A549 (cell line): ENCODE results near the gene NTRK2. TPM values are rescaled to one million over a fixed set of nuclear protein-coding genes. Genes with fewer than 3 reads are reported as not detected.

Source experiments
- ATAC-seq, 2 experiments: fragments of 200-7000 bp in 1 of 2; fragments of >200 bp in 1 of 2; cut with Nextera tagmentation in 1 of 2; cut with Tn5 transposase in 1 of 2; 3 replicates each; pipeline versions ENCODE4 v1.8.0 to v1.9.1; 2018 to 2020; ENCODE audit warnings: mild to moderate bottlenecking in 1 of 2, moderate library complexity in 1 of 2
- CTCF ChIA-PET: fragments of 300-600 bp; sonication (Branson Sonifier 250); formaldehyde crosslinking; extraction: SDS; loops from one replicate; lab custom pipeline; 2021; ENCODE audit warnings: antibody characterized with exemption, inconsistent platforms; lab: Yijun Ruan, JAX
- POLR2A ChIA-PET: fragments of 350-600 bp; formaldehyde crosslinking; extraction: SDS; loops from one replicate; lab custom pipeline; 2021; ENCODE audit warnings: antibody characterized with exemption, inconsistent platforms; lab: Yijun Ruan, JAX
- DNase-seq, 2 experiments: peaks; one replicate each; pipeline versions ENCODE4 v3.0.0 to v3.0.0-alpha.2; 2011 to 2016; ENCODE audit warnings: low read depth in 1 of 2, low spot score in 1 of 2
- FAIRE-seq: peaks from 2 replicates; lab custom pipeline; 2011; peaks lifted over from hg19 to GRCh38; lab: Jason Lieb, UNC
- H3K27ac ChIP-seq, 2 experiments: fragments of >200 bp; sonication (Bioruptor Twin); formaldehyde crosslinking; 3 replicates each; pipeline ENCODE4 v1.5.1; 2016 to 2017
- H3K4me1 ChIP-seq: fragments of >200 bp; sonication (Bioruptor Twin); formaldehyde crosslinking; 3 replicates; pipeline ENCODE4 v1.6.1; 2016
- H3K4me2 ChIP-seq: fragments of >200 bp; sonication (Bioruptor Twin); formaldehyde crosslinking; 3 replicates; pipeline ENCODE4 v1.6.1; 2016
- H3K4me3 ChIP-seq: fragments of >200 bp; sonication (Bioruptor Twin); formaldehyde crosslinking; 3 replicates; pipeline ENCODE4 v1.5.1; 2016
- H3K9me3 ChIP-seq: fragments of >200 bp; sonication (Bioruptor Twin); formaldehyde crosslinking; 3 replicates; pipeline ENCODE4 v1.6.1; 2016
- CEBPB ChIP-seq, 2 experiments: fragments of >200 bp in 1 of 2; sonication (Bioruptor Twin) in 1 of 2; formaldehyde crosslinking in 1 of 2; IDR thresholded peaks; 2 replicates each; pipeline ENCODE4 v1.6.1; 2012 to 2016
- GATA3 ChIP-seq: IDR thresholded peaks from 2 replicates; pipeline ENCODE4 v1.6.1; 2012; ENCODE audit warnings: borderline replicate concordance
- JUNB ChIP-seq: fragments of >200 bp; sonication (Bioruptor Twin); formaldehyde crosslinking; IDR thresholded peaks from 2 replicates; pipeline ENCODE4 v1.6.1; 2016
- KDM1A ChIP-seq: fragments of 200-600 bp; sonication (generic); IDR thresholded peaks from 2 replicates; pipeline ENCODE4 v1.6.1; 2016; ENCODE audit warnings: low read depth, mild to moderate bottlenecking
- MAZ ChIP-seq: fragments of 150-350 bp; IDR thresholded peaks from 2 replicates; pipeline ENCODE4 v1.6.1; 2014; ENCODE audit warnings: antibody characterized with exemption, low read depth, low read length, borderline replicate concordance
- MYC ChIP-seq: IDR thresholded peaks from 2 replicates; pipeline ENCODE4 v1.6.1; 2012; ENCODE audit warnings: mild to moderate bottlenecking, inconsistent platforms, low read length, improper control_type of control experiment, borderline replicate concordance
- NR3C1 ChIP-seq: fragments of >200 bp; sonication (Bioruptor Twin); formaldehyde crosslinking; IDR thresholded peaks from 3 replicates; pipeline ENCODE4 v1.6.1; 2017
- POLR2A ChIP-seq: IDR thresholded peaks from 2 replicates; pipeline ENCODE4 v1.6.1; 2012; ENCODE audit warnings: mild to moderate bottlenecking, low read length
- POLR2AphosphoS2 ChIP-seq: conservative IDR thresholded peaks from 2 replicates; pipeline ENCODE4 v1.6.1; 2012; ENCODE audit warnings: low read length, improper control_type of control experiment, inconsistent platforms
- RAD21 ChIP-seq, 2 experiments: fragments of >200 bp in 1 of 2; sonication (Bioruptor Twin) in 1 of 2; formaldehyde crosslinking in 1 of 2; IDR thresholded peaks in 1 of 2; conservative IDR thresholded peaks in 1 of 2; 2 replicates in 1 of 2; 3 replicates in 1 of 2; pipeline ENCODE4 v1.6.1; 2012 to 2018; ENCODE audit warnings: inconsistent platforms in 1 of 2
- RNF2 ChIP-seq: fragments of 200-600 bp; sonication (generic); IDR thresholded peaks from 2 replicates; pipeline ENCODE4 v1.6.1; 2016; ENCODE audit warnings: low read depth, mild to moderate bottlenecking, antibody characterized with exemption, moderate library complexity, borderline replicate concordance
- SREBF2 ChIP-seq: fragments of 450-650 bp; IDR thresholded peaks from 2 replicates; pipeline ENCODE4 v1.6.1; 2014; ENCODE audit warnings: mild to moderate bottlenecking, moderate library complexity
- TFCP2L1 ChIP-seq: fragments of 250-450 bp; sonication (Bioruptor Pico); IDR thresholded peaks from 2 replicates; pipeline ENCODE4 v1.5.0; 2021; ENCODE audit warnings: mild to moderate bottlenecking
- TP53 ChIP-seq: fragments of 250-450 bp; sonication (Bioruptor Pico); IDR thresholded peaks from 2 replicates; pipeline ENCODE4 v1.5.0; 2021; ENCODE audit warnings: mild to moderate bottlenecking, moderate library complexity
- ZC3H11A ChIP-seq: fragments of 450-650 bp; IDR thresholded peaks from 2 replicates; pipeline ENCODE4 v1.6.1; 2014; ENCODE audit warnings: antibody characterized with exemption, mild to moderate bottlenecking
- WGBS: methylation state at CpG from one replicate; pipeline ENCODE4 v1.1.6; 2017; ENCODE audit errors: missing lambda C conversion rate; 5-methylcytosine and 5-hydroxymethylcytosine counted together
- polyA plus RNA-seq, 4 experiments: library from polyadenylated mRNA; depleted of rRNA in 3 of 4; stranded (reverse); fragments of >200 nt; fragmentation: RNase III in 1 of 4; extraction: RNeasy Plus Mini Kit Qiagen cat#74134 plus additional on column Dnase treatment in 1 of 4; gene quantifications; 2 replicates in 3 of 4; 3 replicates in 1 of 4; pipeline ENCODE4 v1.2.3, GENCODE V29; 2011 to 2017
- TF ChIP-seq, protein P1 (sequence below): fragments of >200 bp; sonication (Bioruptor Twin); formaldehyde crosslinking; IDR thresholded peaks from 3 replicates; pipeline ENCODE4 v1.6.1; 2016
- TF ChIP-seq, protein P2 (sequence below): IDR thresholded peaks from 2 replicates; pipeline ENCODE4 v1.6.1; 2012
- TF ChIP-seq, protein P3 (sequence below): fragments of 450-650 bp; IDR thresholded peaks from 2 replicates; pipeline ENCODE4 v1.6.1; 2014; ENCODE audit warnings: antibody characterized with exemption
- TF ChIP-seq, protein P4 (sequence below): fragments of 250-450 bp; sonication (Bioruptor Pico); IDR thresholded peaks from 2 replicates; pipeline ENCODE4 v1.5.0; 2021; ENCODE audit warnings: mild to moderate bottlenecking, moderate library complexity, borderline replicate concordance
- TF ChIP-seq, protein P5 (sequence below): fragments of >200 bp; sonication (Bioruptor Twin); formaldehyde crosslinking; IDR thresholded peaks from 3 replicates; pipeline ENCODE4 v1.5.1; 2016

NTRK2 gene
- polyA plus RNA-seq, 2 of the 4 experiments (the other 2 are of a cell fraction): 0.03 TPM

DNA sequence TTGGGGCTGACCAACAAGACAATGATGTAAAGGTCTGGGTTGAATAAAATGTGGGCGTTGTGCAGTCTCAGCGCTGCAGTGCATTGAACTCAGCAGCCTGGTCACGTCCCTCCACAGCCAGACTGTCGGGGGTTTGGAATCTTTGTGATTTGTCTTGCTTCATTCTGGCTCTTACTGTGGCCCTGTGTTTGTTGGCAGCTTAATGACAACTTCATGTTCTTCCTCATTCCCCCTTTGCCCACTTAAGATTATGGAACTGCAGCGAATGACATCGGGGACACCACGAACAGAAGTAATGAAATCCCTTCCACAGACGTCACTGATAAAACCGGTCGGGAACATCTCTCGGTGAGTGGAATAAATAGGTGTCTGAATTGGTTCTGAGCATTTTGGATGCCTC lies 75.2 kb downstream of the NTRK2 start:
- FAIRE-seq (no peak), ATAC-seq (no peak), DNase-seq (no peak)
- no peak for TF ChIP-seq POLR2AphosphoS2
- TF ChIP-seq, protein P1, sequence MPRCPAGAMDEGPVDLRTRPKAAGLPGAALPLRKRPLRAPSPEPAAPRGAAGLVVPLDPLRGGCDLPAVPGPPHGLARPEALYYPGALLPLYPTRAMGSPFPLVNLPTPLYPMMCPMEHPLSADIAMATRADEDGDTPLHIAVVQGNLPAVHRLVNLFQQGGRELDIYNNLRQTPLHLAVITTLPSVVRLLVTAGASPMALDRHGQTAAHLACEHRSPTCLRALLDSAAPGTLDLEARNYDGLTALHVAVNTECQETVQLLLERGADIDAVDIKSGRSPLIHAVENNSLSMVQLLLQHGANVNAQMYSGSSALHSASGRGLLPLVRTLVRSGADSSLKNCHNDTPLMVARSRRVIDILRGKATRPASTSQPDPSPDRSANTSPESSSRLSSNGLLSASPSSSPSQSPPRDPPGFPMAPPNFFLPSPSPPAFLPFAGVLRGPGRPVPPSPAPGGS: no peak
- TF ChIP-seq NR3C1: no peak
- no peak for TF ChIP-seq SREBF2
- TF ChIP-seq RNF2: no peak
- TF ChIP-seq, protein P2, sequence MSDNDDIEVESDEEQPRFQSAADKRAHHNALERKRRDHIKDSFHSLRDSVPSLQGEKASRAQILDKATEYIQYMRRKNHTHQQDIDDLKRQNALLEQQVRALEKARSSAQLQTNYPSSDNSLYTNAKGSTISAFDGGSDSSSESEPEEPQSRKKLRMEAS: no peak
- TF ChIP-seq RAD21 (conservative IDR thresholded peaks at IDR 0.05 in 1 of 2, IDR thresholded peaks at IDR 0.05 in 1 of 2): no peak
- ChIA-PET POLR2A (no interaction called here), CTCF (interaction anchor here (0.5 kb wide), 1 partner anchor 322 kb away, joined by 3 read pairs; no protein-coding TSS in a partner anchor)
- H3K4me3 ChIP-seq: no peak overlapping the region
- no peak overlapping the region for H3K27ac ChIP-seq
- H3K4me1 ChIP-seq: no peaks in the 10 kb centered on the region
- H3K4me2 ChIP-seq: no peak overlapping the region
- no peaks in the 10 kb centered on the region for H3K9me3 ChIP-seq
- WGBS: 56% methylated on average over 11 of the region's 11 CpGs

DNA sequence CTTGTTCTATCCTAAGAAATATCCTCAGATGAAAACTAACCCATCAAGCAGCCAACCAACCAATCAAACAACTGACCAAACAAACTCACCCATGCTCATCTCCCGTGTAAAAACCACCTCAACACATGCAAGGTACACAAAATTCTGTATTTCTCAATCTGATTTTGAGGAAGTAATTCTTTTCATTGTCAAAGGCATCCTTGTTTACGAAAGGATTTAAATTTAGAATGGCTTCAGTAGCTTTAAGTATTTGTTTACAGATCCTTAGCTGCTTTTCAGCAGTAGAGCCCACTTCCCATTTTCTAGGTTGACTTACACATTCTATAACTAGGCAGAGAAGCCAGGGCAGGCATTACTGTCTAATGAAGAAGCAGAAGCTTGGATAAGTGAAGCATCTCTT lies 78.6 kb downstream of the NTRK2 start:
- H3K27ac ChIP-seq: no peak overlapping the region
- H3K9me3 ChIP-seq: no peaks in the 10 kb centered on the region
- no peaks in the 10 kb centered on the region for H3K4me1 ChIP-seq
- ATAC-seq (no peak), DNase-seq (no peak), FAIRE-seq (no peak)
- no peak overlapping the region for H3K4me2 ChIP-seq
- TF ChIP-seq ZC3H11A (no peak), MAZ (no peak), GATA3 (no peak)
- TF ChIP-seq, protein P3, sequence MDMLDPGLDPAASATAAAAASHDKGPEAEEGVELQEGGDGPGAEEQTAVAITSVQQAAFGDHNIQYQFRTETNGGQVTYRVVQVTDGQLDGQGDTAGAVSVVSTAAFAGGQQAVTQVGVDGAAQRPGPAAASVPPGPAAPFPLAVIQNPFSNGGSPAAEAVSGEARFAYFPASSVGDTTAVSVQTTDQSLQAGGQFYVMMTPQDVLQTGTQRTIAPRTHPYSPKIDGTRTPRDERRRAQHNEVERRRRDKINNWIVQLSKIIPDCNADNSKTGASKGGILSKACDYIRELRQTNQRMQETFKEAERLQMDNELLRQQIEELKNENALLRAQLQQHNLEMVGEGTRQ: no peak
- TF ChIP-seq, protein P1: no peak
- TF ChIP-seq, protein P4, sequence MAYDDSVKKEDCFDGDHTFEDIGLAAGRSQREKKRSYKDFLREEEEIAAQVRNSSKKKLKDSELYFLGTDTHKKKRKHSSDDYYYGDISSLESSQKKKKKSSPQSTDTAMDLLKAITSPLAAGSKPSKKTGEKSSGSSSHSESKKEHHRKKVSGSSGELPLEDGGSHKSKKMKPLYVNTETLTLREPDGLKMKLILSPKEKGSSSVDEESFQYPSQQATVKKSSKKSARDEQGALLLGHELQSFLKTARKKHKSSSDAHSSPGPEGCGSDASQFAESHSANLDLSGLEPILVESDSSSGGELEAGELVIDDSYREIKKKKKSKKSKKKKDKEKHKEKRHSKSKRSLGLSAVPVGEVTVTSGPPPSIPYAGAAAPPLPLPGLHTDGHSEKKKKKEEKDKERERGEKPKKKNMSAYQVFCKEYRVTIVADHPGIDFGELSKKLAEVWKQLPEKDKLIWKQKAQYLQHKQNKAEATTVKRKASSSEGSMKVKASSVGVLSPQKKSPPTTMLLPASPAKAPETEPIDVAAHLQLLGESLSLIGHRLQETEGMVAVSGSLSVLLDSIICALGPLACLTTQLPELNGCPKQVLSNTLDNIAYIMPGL (CRISPR knock-in tag): no peak
- no peak overlapping the region for H3K4me3 ChIP-seq
- POLR2A ChIA-PET: no interaction called here
- 24% methylated on average over 2 of the region's 2 CpGs for WGBS
- CTCF ChIA-PET: interaction anchor here (1.2 kb wide), 1 partner anchor 10 kb away, joined by 3 read pairs; no protein-coding TSS in a partner anchor

DNA sequence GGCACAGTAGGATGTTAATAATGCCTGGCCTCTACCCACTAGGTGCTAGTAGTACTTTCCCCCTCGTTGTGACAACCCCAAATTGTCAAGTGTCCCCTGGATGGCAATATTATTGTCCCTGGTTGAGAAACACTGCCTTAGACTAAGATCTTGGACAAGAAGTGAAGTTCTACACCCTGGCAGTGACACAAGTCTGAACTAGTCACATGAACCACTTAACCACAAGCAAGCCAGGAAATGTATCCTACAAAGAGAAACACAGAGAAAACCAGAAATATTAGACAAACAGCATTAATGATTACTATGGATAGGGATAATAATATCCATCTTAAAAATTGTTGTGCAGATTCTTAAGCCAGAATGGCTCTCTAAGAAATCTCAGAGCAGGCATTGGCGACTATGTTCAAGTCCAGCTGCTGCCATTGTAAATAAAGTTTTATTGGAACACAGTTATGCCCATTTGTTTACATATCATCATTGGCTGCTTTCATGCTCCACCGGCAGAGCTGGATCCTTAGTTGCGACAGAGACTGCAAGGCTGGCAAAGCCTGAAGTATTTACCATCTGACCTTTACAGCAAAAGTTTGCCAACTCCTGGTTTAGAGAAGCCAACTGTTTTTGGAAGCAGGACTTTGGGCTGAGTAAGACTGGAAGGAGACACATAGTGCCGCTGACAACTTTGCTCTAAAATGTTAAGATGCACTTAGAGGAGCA lies 80.8 kb downstream of the NTRK2 start:
- Histone ChIP-seq H3K4me3 (no peak overlapping the region), H3K9me3 (no peaks in the 10 kb centered on the region), H3K4me1 (no peaks in the 10 kb centered on the region), H3K27ac (no peak overlapping the region), H3K4me2 (no peak overlapping the region)
- POLR2A ChIA-PET: no interaction called here
- CTCF ChIA-PET: no interaction called here
- FAIRE-seq (no peak), ATAC-seq (no peak), DNase-seq (no peak)
- WGBS: 15% methylated on average over 5 of the region's 5 CpGs
- TF ChIP-seq TFCP2L1 (CRISPR knock-in tag) (no peak), JUNB (no peak), POLR2A (no peak), KDM1A (no peak), MYC (no peak), CEBPB (IDR thresholded peaks at IDR 0.05) (no peak), TP53 (CRISPR knock-in tag) (no peak)
- TF ChIP-seq, protein P2: no peak
- TF ChIP-seq, protein P5, sequence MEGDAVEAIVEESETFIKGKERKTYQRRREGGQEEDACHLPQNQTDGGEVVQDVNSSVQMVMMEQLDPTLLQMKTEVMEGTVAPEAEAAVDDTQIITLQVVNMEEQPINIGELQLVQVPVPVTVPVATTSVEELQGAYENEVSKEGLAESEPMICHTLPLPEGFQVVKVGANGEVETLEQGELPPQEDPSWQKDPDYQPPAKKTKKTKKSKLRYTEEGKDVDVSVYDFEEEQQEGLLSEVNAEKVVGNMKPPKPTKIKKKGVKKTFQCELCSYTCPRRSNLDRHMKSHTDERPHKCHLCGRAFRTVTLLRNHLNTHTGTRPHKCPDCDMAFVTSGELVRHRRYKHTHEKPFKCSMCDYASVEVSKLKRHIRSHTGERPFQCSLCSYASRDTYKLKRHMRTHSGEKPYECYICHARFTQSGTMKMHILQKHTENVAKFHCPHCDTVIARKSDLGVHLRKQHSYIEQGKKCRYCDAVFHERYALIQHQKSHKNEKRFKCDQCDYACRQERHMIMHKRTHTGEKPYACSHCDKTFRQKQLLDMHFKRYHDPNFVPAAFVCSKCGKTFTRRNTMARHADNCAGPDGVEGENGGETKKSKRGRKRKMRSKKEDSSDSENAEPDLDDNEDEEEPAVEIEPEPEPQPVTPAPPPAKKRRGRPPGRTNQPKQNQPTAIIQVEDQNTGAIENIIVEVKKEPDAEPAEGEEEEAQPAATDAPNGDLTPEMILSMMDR: no peak
- TF ChIP-seq, protein P3: no peak
